Putamen (tissue), 1 donor: ENCODE data around the gene DYNC1H1.

ENCODE experiments used
- DNase-seq: peaks from one replicate; pipeline ENCODE4 v3.0.0-alpha.2; 2016; ENCODE audit warnings: low spot score

Gene DYNC1H1

GRCh38 chr14:101992708-101993107, 28.3 kb downstream of the DYNC1H1 start:
- no peak for DNase-seq

- peak; percentile 39 for DNase-seq
Measured at GRCh38 chr14:101997429-101998336, 33.3 kb downstream of the DYNC1H1 start.

- DNase-seq = no peak
Measured at GRCh38 chr14:102000902-102001301, 36.5 kb downstream of the DYNC1H1 start.

- no peak for DNase-seq
Measured at GRCh38 chr14:102005336-102005735, 41.0 kb downstream of the DYNC1H1 start.

- DNase-seq = no peak
Measured at GRCh38 chr14:102007916-102008418, 43.6 kb downstream of the DYNC1H1 start.

GRCh38 chr14:102008891-102009290, 44.5 kb downstream of the DYNC1H1 start:
- DNase-seq = no peak

- DNase-seq = no peak
Measured at GRCh38 chr14:102011631-102012030, 47.3 kb downstream of the DYNC1H1 start.

- no peak for DNase-seq
Measured at GRCh38 chr14:102012336-102012735, 48.0 kb downstream of the DYNC1H1 start.

- DNase-seq = no peak
Measured at GRCh38 chr14:102013669-102014200, 49.4 kb downstream of the DYNC1H1 start.

- no peak for DNase-seq
Measured at GRCh38 chr14:102015045-102015685, 50.8 kb downstream of the DYNC1H1 start.

- no peak for DNase-seq
Measured at GRCh38 chr14:102015771-102016170, 51.4 kb downstream of the DYNC1H1 start.

- DNase-seq = no peak
Measured at GRCh38 chr14:102016420-102017090, 52.2 kb downstream of the DYNC1H1 start.

GRCh38 chr14:102018251-102018650, 53.9 kb downstream of the DYNC1H1 start:
- no peak for DNase-seq

GRCh38 chr14:102019006-102019540, 54.7 kb downstream of the DYNC1H1 start:
- DNase-seq = no peak

GRCh38 chr14:102020058-102020971, 55.9 kb downstream of the DYNC1H1 start:
- no peak for DNase-seq

- DNase-seq = no peak
Measured at GRCh38 chr14:102026934-102027333, 62.6 kb downstream of the DYNC1H1 start.

- no peak for DNase-seq
Measured at GRCh38 chr14:102027951-102028350, 63.6 kb downstream of the DYNC1H1 start.

GRCh38 chr14:102028733-102029132, 64.4 kb downstream of the DYNC1H1 start:
- no peak for DNase-seq

- DNase-seq = no peak
Measured at GRCh38 chr14:102029956-102030355, 65.6 kb downstream of the DYNC1H1 start.

- DNase-seq = no peak
Measured at GRCh38 chr14:102033241-102033640, 68.9 kb downstream of the DYNC1H1 start.

- peak; percentile 80 for DNase-seq
Measured at GRCh38 chr14:102034301-102034700, 69.9 kb downstream of the DYNC1H1 start.
